IPS-11a (cell line): ENCODE measurements around the gene LRRIQ3.

ENCODE experiments used
- H3K4me3 ChIP-seq: one replicate; pipeline ENCODE4 v1.5.1; 2013; ENCODE audit warnings: low read depth, low read length, control low read depth

Gene LRRIQ3

GRCh38 chr1:74113333-74113732, 84.6 kb downstream of the LRRIQ3 start:
- no peak overlapping the region for H3K4me3 ChIP-seq

GRCh38 chr1:74107394-74107793, 90.6 kb downstream of the LRRIQ3 start:
- H3K4me3 ChIP-seq = no peak overlapping the region

DNA sequence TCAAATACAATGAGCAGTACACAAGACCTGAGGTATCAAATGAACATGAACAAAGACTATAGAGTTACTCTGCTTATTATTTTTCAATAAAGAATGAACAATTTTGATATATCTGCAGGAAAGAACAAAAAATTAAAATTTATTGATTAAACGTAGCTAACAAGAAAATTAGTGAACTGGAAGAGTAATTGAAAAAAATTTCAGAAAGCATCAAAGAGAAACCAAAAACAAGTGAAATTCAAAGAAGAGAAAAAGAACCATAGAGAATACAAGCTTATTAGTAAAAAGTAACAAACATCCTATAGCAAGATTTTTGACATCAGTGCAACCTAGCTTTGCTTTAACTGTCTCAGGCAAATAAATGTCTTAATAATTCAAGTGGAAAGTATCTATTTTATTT, 106.6 kb downstream of the LRRIQ3 start:
- H3K4me3 ChIP-seq = no peak overlapping the region

GRCh38 chr1:74083128-74083527, 114.8 kb downstream of the LRRIQ3 start:
- H3K4me3 ChIP-seq = no peak overlapping the region

DNA sequence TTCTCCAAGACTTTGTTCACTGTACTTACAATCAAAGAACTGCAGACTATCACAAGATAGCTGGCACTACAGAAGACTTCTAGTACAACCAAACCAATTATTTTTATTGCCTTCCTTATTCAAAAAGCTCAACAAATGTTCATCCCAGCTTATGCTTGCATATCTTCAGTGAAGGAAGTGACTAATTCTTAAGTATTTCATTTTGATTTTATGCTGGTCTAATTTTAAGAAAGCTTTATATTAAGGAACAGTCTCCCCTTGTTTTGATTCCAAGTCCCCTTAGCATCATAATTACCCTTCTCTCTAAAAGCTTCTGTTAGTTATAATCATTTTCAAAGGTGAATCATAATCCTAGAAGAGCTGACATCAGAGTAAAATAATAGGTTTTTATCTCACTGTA, 132.9 kb downstream of the LRRIQ3 start:
- H3K4me3 ChIP-seq = no peak overlapping the region

DNA sequence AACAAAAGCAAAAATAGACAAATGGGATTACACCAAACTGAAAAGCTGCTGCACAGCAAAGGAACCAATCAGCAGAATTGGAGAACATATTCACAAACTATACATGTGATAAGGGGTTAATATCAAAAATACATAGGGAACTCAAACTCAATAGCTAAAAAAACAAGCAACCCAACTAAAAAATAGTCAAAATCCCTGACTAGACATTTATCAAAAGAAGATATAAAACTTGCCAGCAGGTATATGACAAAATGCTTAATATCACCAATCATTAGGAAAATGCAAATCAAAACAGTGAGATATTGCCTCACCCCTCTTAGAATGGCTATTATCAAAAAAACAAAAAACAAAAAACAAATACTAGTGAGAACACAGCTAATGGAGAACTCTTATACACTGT, 140.3 kb downstream of the LRRIQ3 start:
- no peak overlapping the region for H3K4me3 ChIP-seq

GRCh38 chr1:74053407-74053806, 144.6 kb downstream of the LRRIQ3 start:
- H3K4me3 ChIP-seq = no peak overlapping the region

DNA sequence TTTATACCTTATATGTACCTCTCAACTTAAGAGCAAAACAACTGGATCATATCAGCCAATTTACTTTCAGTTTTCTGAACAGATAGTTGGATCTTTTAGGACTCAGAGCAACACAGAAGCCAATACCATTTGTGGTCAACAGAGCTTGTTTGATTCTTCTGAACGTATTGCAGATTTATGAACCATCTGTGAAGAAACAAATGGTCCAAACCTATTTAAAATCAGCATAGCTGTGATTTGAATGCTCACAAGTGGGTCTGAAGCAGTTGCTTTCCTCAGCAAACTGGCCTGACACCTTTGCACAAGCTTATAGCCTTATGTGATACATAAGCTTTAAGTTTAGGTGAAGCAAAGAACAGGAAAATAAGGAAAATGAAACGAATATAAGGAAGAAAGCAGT, 147.6 kb downstream of the LRRIQ3 start:
- H3K4me3 ChIP-seq = no peak overlapping the region

DNA sequence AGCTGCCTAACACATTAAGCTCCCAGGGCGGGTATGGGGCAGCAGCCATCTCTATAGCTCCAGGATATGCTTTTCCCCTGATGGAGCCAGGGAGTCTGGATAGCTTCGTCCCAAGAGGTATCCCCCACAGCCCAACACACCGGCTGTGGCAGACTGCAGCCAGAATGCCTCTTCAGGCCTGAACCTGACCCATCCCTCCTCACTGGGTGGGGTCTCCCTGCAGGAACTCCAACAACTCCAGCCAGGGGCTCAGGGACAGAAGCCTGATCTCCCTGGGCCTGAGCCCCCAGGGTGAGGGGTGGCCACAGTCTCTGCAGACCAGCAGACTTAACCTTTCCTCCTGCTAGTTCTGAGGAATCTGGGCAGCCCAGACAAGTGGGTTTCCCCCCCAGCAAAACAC, 159.9 kb downstream of the LRRIQ3 start:
- no peak overlapping the region for H3K4me3 ChIP-seq

GRCh38 chr1:74012583-74012982, 185.4 kb downstream of the LRRIQ3 start:
- H3K4me3 ChIP-seq = no peak overlapping the region

DNA sequence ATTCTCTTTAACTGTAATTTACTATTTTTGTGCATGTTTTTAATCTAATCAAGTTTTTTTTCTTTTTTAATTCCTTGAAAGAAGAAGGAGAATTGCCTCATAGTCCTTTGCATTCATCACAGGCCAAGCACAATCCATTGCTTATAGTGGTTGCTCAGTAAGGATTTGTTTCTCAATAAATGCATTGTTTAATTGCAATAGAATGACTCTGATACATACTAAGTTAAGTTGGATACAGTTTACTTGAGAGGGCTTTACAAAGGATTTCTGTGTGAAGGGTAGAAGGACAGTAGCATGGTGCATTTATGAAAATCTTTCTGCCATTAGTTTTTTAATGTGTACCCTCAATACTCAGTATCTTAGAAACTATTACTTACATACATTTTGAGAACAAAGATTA, 186.2 kb downstream of the LRRIQ3 start:
- no peak overlapping the region for H3K4me3 ChIP-seq

- H3K4me3 ChIP-seq = no peak overlapping the region
Measured at GRCh38 chr1:74010206-74010605, 187.8 kb downstream of the LRRIQ3 start.

DNA sequence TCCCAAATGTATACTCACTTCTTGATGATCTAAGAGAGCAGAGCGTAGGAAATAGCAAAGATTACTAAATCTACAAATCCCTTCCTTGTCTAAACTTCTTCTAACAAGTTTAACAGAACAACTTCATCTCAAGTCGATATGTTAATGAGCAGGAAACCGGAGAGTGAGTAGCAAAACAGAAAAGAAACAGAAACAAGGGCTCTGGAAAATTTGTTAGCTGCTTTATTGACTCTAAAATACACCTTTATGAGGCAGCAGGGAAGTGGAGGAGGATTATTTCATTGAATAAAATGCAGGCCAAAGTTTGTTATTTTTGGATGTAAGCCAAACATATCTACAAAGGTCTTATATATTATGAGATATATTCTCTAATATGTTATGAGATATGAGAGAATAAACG, 192.4 kb downstream of the LRRIQ3 start:
- no peak overlapping the region for H3K4me3 ChIP-seq

DNA sequence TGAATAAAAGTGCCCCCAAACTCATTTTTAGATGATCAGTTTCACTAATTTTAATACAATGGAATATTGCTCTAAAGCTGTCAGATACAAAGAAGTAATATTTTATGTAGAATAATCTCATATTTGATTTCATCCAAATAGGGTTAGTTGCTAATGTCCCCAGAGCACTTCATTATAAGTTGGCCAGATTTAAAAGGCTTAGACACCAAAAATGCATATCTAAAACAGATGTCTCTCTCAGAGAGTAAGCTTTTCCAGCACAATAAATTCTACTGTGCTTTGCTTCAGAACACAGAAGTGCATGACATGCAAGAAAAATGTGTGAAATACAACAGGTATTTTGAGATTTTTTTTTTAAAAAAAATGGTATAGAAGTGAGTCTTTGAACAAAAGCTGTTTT, 194.2 kb downstream of the LRRIQ3 start:
- no peak overlapping the region for H3K4me3 ChIP-seq

- H3K4me3 ChIP-seq = no peak overlapping the region
Measured at GRCh38 chr1:73998348-73998959, 199.5 kb downstream of the LRRIQ3 start.

GRCh38 chr1:73980324-73981040, 217.5 kb downstream of the LRRIQ3 start:
- no peak overlapping the region for H3K4me3 ChIP-seq

DNA sequence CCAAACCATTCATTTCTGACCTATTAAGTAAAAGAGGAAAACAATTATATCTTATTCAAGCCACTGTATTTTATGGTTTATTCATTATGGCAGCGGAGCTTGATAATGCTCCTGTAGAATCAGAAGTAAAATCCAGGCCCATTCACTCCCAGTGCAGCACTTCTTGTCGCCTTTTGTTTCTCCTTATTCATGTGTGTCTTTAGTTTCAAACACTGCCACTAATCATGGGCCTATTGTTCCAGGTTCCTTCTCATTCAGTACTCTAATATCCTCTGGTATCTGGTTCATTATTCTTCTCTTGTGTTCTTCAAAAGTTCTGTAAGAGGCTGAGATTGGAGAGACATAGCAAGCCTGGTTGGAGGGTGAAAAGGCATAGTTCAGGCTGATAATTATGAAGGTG, 218.3 kb downstream of the LRRIQ3 start:
- no peak overlapping the region for H3K4me3 ChIP-seq

- H3K4me3 ChIP-seq = no peak overlapping the region
Measured at GRCh38 chr1:73978964-73979363, 219.0 kb downstream of the LRRIQ3 start.
